Activated CD4-positive, alpha-beta T cell treated with anti-CD3 and anti-CD28 coated beads, Interleukin-2, amount 10 ng/mL, durations not matched to agents 24 days and 14 days (primary cell): ENCODE data around the gene WDR1. TPM values are rescaled to one million over a fixed set of nuclear protein-coding genes. Genes with fewer than 3 reads are reported as not detected.

Source experiments
- DNase-seq: peaks from one replicate; pipeline ENCODE4 v3.0.0; 2022
- H3K27ac Mint-ChIP-seq: one replicate; pipeline ENCODE4 v1.8.0; 2022; ENCODE audit warnings: mild to moderate bottlenecking, mixed read lengths
- H3K27me3 Mint-ChIP-seq: one replicate; pipeline ENCODE4 v1.8.0; 2022; ENCODE audit warnings: mixed read lengths
- H3K36me3 Mint-ChIP-seq: one replicate; pipeline ENCODE4 v1.8.0; 2022; ENCODE audit warnings: low read depth, mild to moderate bottlenecking, mixed read lengths
- H3K4me1 Mint-ChIP-seq: one replicate; pipeline ENCODE4 v1.8.0; 2021; ENCODE audit warnings: mixed read lengths
- H3K4me3 Mint-ChIP-seq: one replicate; pipeline ENCODE4 v1.8.0; 2022; ENCODE audit warnings: mild to moderate bottlenecking, moderate library complexity, mixed read lengths
- H3K9me3 Mint-ChIP-seq: one replicate; pipeline ENCODE4 v1.8.0; 2021; ENCODE audit warnings: mixed read lengths
- intact Hi-C: fragments of 100-400 bp; cut with micrococcal nuclease; formaldehyde crosslinking; loops from one replicate; pipeline ENCODE4 v1.15.1; 2023
- total RNA-seq: library from RNA; stranded (reverse); gene quantifications from 2 replicates; pipeline ENCODE4 v1.2.3, GENCODE V29; 2022

The WDR1 gene
- total RNA-seq, 1 donor from 2014 or later, result 369 TPM

DNA sequence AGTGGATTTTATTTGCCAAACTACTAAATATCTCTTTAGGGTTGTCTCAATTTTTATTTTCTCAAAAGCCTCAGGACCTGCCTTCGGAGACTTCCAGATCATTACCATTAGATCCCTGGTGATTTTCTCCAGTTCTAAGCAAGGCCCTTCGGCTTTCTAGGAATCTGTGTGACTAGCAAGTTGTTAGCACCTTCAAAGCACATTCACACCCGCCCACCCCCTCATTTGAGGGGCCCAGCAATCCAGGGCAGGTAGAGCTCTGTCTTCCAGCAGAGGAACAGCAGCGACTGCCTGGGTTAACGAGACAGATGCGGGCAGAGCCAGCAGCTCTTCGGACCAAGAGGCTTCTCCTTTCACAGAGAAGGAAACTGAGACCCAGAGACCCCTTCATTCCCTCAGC lies 2.0 kb downstream of the WDR1 start:
- Mint-ChIP-seq H3K36me3 (peaks cover 60% of the 10 kb centered on the region), H3K4me3 (peak overlapping the region; percentile 98), H3K4me1 (peaks cover 76% of the 10 kb centered on the region), H3K9me3 (no peaks in the 10 kb centered on the region), H3K27me3 (no peaks in the 10 kb centered on the region), H3K27ac (peak overlapping the region; percentile 36)
- intact Hi-C loops, result no loop called here
- peak; percentile 58 for DNase-seq

DNA sequence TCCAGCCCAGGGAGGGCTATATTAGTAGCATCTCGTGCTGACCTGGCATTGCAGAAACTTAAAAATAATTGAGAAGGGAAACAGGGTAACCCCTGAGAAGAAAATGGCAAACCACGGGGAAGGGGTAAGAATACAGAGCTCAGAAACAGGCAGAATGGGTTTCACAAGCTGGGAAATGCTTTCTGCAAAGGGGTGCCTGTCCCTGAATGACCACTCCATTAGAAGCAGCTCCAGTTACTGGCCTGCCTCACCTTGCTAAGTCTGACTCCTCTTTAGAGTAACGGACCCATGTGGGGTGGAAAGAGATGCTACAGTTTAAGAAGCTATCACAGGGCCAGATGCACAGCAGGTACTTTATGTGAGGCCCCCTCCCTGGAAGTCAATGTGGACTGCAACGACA lies 2.5 kb downstream of the WDR1 start:
- intact Hi-C loops, result no loop called here
- Mint-ChIP-seq H3K36me3 (peaks cover 64% of the 10 kb centered on the region), H3K27ac (peak overlapping the region; percentile 53), H3K4me1 (peaks cover 77% of the 10 kb centered on the region), H3K27me3 (no peaks in the 10 kb centered on the region), H3K9me3 (no peaks in the 10 kb centered on the region), H3K4me3 (peak overlapping the region; percentile 98)
- peak; percentile 55 for DNase-seq

DNA sequence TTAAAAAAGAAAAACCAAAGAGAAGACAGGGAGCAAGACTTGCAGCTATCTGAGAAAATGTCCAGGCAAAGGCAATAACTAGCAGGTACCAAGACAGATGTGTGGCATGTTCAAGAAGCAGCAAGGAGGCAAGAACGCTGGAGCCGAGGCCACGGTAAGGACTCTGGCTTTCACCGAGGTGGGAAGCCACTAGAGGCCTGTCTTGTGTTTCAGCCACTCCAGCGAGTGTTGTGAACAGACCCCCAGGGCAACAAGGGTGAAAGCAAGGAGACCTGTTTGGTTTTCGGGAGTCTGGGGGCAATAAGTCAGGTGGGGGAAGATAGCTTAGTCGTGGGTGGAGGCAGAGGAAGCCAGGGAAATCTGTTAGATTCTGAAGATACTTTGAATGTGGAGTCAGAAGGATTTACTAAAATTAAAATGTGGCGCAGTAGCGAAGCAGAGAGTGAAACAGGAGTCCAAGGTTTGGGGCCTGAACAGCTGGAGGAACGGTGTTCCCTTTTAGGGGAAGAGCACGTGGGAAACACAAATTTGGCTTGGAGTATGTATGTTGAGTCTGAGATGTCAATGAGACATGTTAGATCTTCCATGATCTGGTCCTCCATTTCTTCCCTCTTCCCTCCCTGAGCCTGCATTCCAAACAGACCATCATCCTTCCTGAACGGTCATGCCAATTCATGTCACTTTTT lies 3.1 kb downstream of the WDR1 start:
- peak; percentile 53 for DNase-seq
- intact Hi-C loops, result no loop called here
- Mint-ChIP-seq H3K4me3 (peak overlapping the region; percentile 98), H3K36me3 (peaks cover 71% of the 10 kb centered on the region), H3K9me3 (no peaks in the 10 kb centered on the region), H3K4me1 (peaks cover 77% of the 10 kb centered on the region), H3K27me3 (no peaks in the 10 kb centered on the region), H3K27ac (peak overlapping the region; percentile 14)

DNA sequence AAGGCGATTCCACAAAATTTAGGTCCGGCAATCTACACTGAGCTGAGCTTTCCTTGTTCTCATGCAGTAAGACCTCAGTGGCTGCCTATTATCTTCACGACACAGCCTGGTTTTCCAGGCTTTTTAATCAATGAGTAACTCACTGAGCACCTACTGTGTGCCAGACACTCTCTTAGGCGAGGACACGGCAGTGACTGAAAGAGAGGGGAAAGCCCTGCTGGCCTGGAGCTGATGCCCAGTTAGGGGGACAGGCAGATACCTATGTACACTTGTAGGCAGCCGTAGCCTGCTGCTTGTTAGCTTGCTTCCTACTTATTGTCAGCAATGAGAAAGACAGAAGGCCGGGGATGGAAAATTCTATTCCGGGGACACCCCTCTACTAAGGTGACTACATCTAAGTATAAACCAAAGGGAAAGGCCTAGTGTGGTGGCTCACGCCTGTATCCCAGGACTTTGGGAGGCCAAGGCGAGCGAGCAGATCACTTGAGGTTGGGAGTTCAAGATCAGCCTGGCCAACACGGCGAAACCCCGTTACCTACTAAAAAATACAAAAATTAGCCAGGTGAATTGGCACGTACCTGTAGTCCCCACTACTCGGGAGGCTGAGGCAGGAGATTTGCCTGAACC lies 3.8 kb downstream of the WDR1 start:
- Mint-ChIP-seq H3K9me3 (no peaks in the 10 kb centered on the region), H3K4me1 (peaks cover 77% of the 10 kb centered on the region), H3K4me3 (peak overlapping the region; percentile 98), H3K27me3 (no peaks in the 10 kb centered on the region), H3K36me3 (peaks cover 76% of the 10 kb centered on the region), H3K27ac (peak overlapping the region; percentile 14)
- intact Hi-C loops, result no loop called here
- DNase-seq, result peak; percentile 53

DNA sequence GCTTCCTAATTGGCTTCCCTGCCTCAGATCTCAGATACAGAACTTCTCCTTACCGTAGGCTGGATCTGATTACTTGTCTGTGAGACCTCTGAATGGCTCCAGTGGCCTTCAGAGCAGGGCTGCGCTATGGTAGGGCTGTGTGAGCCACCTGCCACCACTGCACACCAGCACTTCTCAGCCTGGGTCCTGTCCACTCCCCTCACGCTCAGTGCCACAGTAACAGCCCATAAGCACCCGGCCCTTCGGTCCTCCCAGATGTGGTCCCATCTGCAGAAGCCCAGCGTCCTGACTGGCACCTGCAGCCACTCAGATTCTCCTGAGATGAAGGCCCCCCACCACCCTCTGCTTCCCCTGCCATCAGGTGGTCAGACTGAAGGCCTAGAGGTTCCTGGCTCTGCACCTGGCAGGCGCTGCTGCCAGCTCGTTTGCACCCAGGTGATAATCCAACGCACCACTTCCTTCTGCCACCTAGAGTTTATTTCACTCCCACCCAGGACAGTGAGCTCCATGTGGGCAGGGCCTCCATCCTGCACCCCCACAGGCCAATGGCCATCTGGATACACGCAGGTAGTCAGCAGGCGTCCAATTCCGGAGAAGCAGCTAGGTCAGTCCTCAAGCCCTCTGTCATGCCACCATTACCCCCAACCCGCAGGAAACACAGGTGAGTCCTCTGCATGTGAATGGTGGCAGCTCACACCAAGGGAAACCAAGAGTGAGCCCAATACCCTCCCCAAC lies 5.4 kb downstream of the WDR1 start:
- peak; percentile 55 for DNase-seq
- H3K27ac Mint-ChIP-seq, result peak overlapping the region; percentile 56
- H3K9me3 Mint-ChIP-seq, result no peaks in the 10 kb centered on the region
- peaks cover 83% of the 10 kb centered on the region for H3K4me1 Mint-ChIP-seq
- no peaks in the 10 kb centered on the region for H3K27me3 Mint-ChIP-seq
- intact Hi-C loops, result no loop called here
- H3K4me3 Mint-ChIP-seq, result peak overlapping the region; percentile 57
- H3K36me3 Mint-ChIP-seq, result peaks cover 89% of the 10 kb centered on the region

DNA sequence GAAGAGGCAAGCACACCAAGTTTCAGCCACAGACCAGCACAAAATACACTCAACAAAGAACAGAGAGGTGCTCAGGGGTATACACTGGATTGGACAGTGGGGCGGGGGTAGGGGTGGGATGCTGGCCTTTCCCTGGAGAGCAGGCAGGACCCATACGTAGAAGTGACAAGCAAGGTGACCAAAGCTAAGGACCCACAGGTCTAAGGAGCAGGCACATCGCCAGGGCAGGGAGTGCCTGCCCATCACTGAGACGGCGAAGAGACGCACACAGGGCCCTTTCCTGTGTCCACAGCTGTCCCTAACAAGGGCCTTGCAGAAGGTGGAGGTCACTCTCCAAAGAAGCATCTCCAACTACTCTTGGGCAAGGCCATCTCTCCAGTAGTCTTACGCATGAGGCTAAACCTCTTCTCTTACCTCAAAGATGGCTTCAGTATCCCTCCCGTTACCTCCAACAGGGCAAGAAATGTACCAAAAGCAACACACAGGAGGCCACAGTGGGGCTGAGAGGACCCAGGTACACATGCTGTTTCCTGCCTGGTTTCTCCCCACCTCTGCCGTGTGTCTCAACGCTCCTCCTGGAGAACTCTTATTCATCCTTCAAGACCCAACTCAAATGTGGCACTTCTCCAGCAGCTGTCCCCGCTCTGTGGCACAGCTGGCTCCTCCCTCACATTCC lies 6.5 kb downstream of the WDR1 start:
- peaks cover 88% of the 10 kb centered on the region for H3K36me3 Mint-ChIP-seq
- no peaks in the 10 kb centered on the region for H3K27me3 Mint-ChIP-seq
- DNase-seq, result peak; percentile 56
- intact Hi-C loops, result loop anchor here (10.0 kb wide), 1 partner anchor 545 kb away; no protein-coding TSS in a partner anchor
- peak overlapping the region; percentile 81 for H3K27ac Mint-ChIP-seq
- no peaks in the 10 kb centered on the region for H3K9me3 Mint-ChIP-seq
- peaks cover 88% of the 10 kb centered on the region for H3K4me1 Mint-ChIP-seq
- H3K4me3 Mint-ChIP-seq, result peak overlapping the region; percentile 74

DNA sequence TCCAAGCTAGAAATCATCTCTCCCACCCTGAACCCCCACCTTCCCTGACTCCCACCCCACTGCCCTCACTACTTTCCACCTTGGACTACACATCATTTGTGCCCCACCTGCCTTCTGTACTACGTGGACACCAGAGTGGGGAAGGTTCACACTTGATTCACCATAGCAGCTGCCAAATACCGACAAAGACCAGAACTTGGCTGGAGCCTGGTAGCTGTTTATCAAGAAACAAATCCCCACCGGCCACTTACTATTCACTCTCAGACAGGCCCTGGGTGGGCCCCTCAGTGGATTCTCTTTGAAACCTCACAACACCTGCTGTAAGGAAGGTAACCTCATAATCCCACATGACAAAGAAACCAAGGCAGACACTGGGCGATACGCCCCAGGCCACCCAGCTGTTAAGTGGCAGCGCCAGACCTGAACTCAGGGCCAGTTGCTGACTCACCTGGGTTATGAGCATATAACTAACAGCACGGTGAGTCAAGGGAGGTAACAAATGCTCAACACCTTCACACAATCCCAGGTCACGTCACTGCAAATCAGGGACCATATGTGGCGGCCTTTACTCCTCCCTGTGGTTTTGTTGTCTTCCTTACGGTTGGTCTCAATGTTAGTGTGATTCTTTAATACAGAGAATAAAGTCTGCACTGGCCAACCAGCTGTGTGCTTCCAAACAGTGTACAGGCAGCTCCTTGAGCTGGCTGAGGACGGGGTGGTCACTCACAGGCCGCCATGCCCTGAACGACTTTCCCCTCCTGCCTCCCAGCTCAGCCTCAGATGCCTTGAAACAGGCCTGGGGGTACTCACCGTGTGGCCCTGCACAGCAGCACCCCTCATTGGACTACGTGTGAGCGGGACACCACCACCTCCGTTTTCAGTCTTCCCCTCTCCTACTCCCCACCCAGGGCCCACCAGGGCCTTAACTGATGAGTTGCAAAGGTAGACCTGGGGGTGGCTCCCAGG lies 7.5 kb downstream of the WDR1 start:
- intact Hi-C loops, result loop anchor here (10.0 kb wide), 1 partner anchor 546 kb away; no protein-coding TSS in a partner anchor
- Mint-ChIP-seq H3K4me3 (peak overlapping the region; percentile 74), H3K4me1 (peaks cover 90% of the 10 kb centered on the region), H3K36me3 (peaks cover 88% of the 10 kb centered on the region), H3K9me3 (no peaks in the 10 kb centered on the region), H3K27ac (peak overlapping the region; percentile 81), H3K27me3 (no peaks in the 10 kb centered on the region)
- DNase-seq, result peak; percentile 59

DNA sequence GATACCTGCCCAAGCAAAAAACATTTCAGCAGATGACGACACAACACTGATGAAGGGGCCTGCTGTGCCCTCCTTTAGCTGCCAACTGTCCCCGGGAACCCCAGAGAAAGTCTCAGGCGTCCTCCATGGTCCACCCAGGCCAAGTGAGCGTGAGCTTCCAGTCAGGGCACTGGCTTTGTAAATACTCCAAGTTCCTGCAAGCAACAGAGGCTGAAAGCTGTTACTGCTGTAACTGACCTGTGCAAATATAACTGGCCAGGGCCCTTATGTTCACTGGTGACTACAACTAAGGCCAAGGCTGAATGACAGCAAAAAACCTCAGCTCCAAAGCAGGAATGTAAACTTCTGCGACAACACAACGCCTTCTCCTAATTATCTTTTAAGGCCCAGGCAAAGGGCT lies 8.2 kb downstream of the WDR1 start:
- no peaks in the 10 kb centered on the region for H3K27me3 Mint-ChIP-seq
- H3K4me1 Mint-ChIP-seq, result peaks cover 89% of the 10 kb centered on the region
- peak overlapping the region; percentile 74 for H3K4me3 Mint-ChIP-seq
- no peaks in the 10 kb centered on the region for H3K9me3 Mint-ChIP-seq
- no peak for DNase-seq
- H3K36me3 Mint-ChIP-seq, result peaks cover 85% of the 10 kb centered on the region
- peak overlapping the region; percentile 81 for H3K27ac Mint-ChIP-seq
- intact Hi-C loops, result loop anchor here (10.0 kb wide), 1 partner anchor 546 kb away; no protein-coding TSS in a partner anchor

DNA sequence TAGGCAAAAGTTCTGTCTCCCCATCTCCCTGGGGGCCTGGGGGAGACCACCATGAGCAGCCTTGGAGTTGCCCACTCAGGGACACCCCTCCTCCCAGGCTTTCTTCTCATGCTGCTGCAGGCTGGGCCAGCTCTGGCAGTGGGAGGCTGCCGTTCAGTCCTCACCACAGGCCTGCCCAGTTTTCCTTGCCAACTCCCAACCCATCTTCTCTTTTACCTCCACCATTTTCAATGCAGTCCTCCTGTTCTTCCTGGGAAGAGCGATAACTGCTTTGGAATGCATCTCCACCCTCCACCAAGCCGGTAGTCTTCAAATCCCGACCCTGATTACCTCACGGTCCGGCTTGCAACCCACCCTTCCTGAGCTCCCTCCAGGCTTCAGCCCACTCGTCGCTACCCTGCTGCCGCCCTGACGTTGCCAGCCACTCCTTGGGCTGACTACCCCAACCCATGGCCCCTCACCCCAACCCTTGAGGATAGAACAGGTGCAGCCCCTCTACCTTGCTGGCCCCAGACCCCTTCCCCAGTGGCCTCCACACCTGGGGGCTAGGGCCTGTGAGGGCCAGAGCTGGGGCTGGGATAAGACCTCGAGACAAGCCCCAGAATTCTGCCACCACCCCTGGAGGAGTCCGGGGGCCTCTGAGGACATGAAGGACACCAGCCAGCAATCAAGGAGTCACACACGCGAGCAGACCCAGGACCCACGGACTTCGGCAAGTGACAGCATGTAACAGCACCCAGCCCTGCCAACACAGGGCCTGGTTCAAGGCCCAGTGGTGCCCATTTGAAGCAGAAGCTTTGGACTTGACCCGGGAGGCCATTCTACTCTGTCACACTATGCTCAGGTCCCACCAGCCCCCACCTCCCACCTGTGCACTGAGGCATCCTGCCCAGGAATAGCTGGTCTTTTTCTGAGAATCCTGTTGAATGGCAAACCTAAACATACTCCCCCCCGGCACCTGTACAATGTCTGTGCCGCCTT lies 9.2 kb downstream of the WDR1 start:
- Mint-ChIP-seq H3K36me3 (peaks cover 85% of the 10 kb centered on the region), H3K4me3 (peak overlapping the region; percentile 74), H3K9me3 (no peaks in the 10 kb centered on the region), H3K27ac (peak overlapping the region; percentile 89), H3K27me3 (no peaks in the 10 kb centered on the region), H3K4me1 (peaks cover 92% of the 10 kb centered on the region)
- intact Hi-C loops, result loop anchor here (10.0 kb wide), 1 partner anchor 547 kb away; no protein-coding TSS in a partner anchor
- DNase-seq, result no peak

DNA sequence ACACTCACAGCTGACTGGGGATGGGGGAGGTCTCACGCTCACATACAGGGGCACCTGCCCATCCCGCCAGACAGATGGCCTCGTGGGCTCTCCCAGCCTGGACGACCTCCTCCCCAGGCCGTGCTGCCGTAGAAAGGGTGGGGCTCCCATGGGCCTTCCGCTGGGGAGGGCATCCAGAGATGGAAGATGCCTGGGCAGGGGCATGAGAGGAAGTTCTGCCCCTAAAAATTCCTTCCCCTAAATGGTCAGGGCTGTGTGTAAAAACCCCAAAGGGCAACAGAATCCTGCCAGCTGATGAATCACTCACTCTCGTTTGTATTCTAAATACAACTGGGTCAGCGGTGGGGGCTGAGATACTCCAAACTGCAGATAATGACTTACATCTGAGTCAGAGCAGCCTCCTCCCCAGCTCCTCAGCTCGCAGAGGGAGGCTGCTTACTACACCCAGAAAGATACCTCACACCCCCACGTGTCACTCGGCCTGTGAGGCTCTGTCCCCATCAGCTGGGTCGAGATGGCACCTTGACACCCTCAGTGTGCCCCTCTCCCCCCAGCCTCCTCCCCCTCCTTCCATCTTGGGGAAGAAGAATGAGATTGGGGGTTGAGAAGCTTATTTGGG lies 10.1 kb downstream of the WDR1 start:
- H3K27me3 Mint-ChIP-seq, result no peaks in the 10 kb centered on the region
- H3K36me3 Mint-ChIP-seq, result peaks cover 85% of the 10 kb centered on the region
- peaks cover 92% of the 10 kb centered on the region for H3K4me1 Mint-ChIP-seq
- peak overlapping the region; percentile 89 for H3K27ac Mint-ChIP-seq
- no peaks in the 10 kb centered on the region for H3K9me3 Mint-ChIP-seq
- H3K4me3 Mint-ChIP-seq, result peak overlapping the region; percentile 74
- peak; percentile 80 for DNase-seq
- intact Hi-C loops, result loop anchor here (1.0 to 10.0 kb wide), 3 partner anchors 10 to 548 kb away; partner anchors contain the start of gene WDR1

DNA sequence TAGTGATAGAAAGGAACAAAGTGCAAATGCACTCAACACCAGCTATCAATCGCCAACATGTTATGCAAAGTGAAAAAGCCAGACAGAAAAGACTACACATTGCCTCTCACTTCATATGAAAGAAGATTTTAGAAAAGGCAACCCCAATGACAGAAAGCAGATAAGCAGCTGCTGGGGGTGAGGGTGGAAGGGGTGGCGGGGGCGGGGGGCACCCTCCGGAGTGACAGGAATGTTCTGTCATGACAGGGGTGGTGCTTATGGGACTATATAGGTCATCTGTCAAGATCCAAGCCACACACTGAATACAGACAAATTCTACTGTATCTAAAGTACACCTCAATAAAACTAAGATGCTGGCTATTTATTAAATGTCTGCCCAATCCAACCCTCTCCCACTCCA lies 10.7 kb downstream of the WDR1 start:
- Mint-ChIP-seq H3K4me1 (peaks cover 91% of the 10 kb centered on the region), H3K9me3 (no peaks in the 10 kb centered on the region), H3K36me3 (peaks cover 83% of the 10 kb centered on the region), H3K27ac (peak overlapping the region; percentile 89), H3K4me3 (peak overlapping the region; percentile 74), H3K27me3 (no peaks in the 10 kb centered on the region)
- intact Hi-C loops, result loop anchor here (1.0 to 10.0 kb wide), 3 partner anchors 10 to 549 kb away; partner anchors contain the start of gene WDR1
- no peak for DNase-seq
